Measurements from ENCODE around the gene SCAMP2. TPM values are rescaled to one million over a fixed set of nuclear protein-coding genes. Genes with fewer than 3 reads are reported as not detected.

Gene SCAMP2
- total RNA-seq, 2 donors from 2014 or later, result 62.1 to 84.5 TPM

- no peaks in the 10 kb centered on the region for H3K27me3 ChIP-seq (replicated peaks; ENCODE audit: insufficient read depth)
- H3K36me3 ChIP-seq, result peaks cover 19% of the 10 kb centered on the region
- H3K9me3 ChIP-seq, result no peaks in the 10 kb centered on the region
- TF ChIP-seq, protein P1, sequence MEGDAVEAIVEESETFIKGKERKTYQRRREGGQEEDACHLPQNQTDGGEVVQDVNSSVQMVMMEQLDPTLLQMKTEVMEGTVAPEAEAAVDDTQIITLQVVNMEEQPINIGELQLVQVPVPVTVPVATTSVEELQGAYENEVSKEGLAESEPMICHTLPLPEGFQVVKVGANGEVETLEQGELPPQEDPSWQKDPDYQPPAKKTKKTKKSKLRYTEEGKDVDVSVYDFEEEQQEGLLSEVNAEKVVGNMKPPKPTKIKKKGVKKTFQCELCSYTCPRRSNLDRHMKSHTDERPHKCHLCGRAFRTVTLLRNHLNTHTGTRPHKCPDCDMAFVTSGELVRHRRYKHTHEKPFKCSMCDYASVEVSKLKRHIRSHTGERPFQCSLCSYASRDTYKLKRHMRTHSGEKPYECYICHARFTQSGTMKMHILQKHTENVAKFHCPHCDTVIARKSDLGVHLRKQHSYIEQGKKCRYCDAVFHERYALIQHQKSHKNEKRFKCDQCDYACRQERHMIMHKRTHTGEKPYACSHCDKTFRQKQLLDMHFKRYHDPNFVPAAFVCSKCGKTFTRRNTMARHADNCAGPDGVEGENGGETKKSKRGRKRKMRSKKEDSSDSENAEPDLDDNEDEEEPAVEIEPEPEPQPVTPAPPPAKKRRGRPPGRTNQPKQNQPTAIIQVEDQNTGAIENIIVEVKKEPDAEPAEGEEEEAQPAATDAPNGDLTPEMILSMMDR (IDR thresholded peaks at IDR 0.05), result no peak
- DNase-seq (ENCODE audit: low spot score) (no peak), ATAC-seq (ENCODE audit: insufficient number of reproducible peaks, low FRiP score, low read depth) (no peak)
- peak overlapping the region in 1 of 2 donors; percentile 73 for H3K27ac ChIP-seq
- H3K4me1 ChIP-seq (ENCODE audit: control insufficient read depth in 1 of 2, low read depth in 2 of 2), result peaks cover 11 to 19% of the 10 kb centered on the region in 2 donors
- no peak overlapping the region for H3K4me3 ChIP-seq
Observed at GRCh38 chr15:74844319-74845207, 28.6 kb downstream of the SCAMP2 start.

- Histone ChIP-seq H3K27ac (peak overlapping the region; percentile 73 to 76), H3K4me1 (ENCODE audit: control insufficient read depth in 1 of 2, low read depth in 2 of 2) (peaks cover 11 to 19% of the 10 kb centered on the region in 2 donors), H3K4me3 (no peak overlapping the region), H3K27me3 (replicated peaks; ENCODE audit: insufficient read depth) (no peaks in the 10 kb centered on the region), H3K9me3 (no peaks in the 10 kb centered on the region), H3K36me3 (peaks cover 17% of the 10 kb centered on the region)
- TF ChIP-seq, protein P1 (IDR thresholded peaks at IDR 0.05), result no peak
- no peak for DNase-seq (ENCODE audit: low spot score)
- ATAC-seq (ENCODE audit: insufficient number of reproducible peaks, low FRiP score, low read depth), result no peak
Observed at GRCh38 chr15:74843891-74844299, 29.3 kb downstream of the SCAMP2 start.

- Histone ChIP-seq H3K9me3 (no peaks in the 10 kb centered on the region), H3K4me3 (peak overlapping the region; percentile 96), H3K4me1 (ENCODE audit: control insufficient read depth in 1 of 2, low read depth in 2 of 2) (peaks cover 11 to 19% of the 10 kb centered on the region in 2 donors), H3K27ac (peak overlapping the region; percentile 73 to 76), H3K27me3 (replicated peaks; ENCODE audit: insufficient read depth) (no peaks in the 10 kb centered on the region), H3K36me3 (peaks cover 13% of the 10 kb centered on the region)
- ATAC-seq (ENCODE audit: insufficient number of reproducible peaks, low FRiP score, low read depth) (no peak), DNase-seq (ENCODE audit: low spot score) (no peak)
- TF ChIP-seq, protein P1 (IDR thresholded peaks at IDR 0.05), result no peak
Observed at GRCh38 chr15:74843445-74843828, 29.7 kb downstream of the SCAMP2 start.

- Histone ChIP-seq H3K4me1 (ENCODE audit: control insufficient read depth in 1 of 2, low read depth in 2 of 2) (peaks cover 11 to 19% of the 10 kb centered on the region in 2 donors), H3K9me3 (no peaks in the 10 kb centered on the region), H3K27me3 (replicated peaks; ENCODE audit: insufficient read depth) (no peaks in the 10 kb centered on the region), H3K4me3 (peak within 1 kb of the TSS; percentile 96), H3K27ac (peak within 1 kb of the TSS; percentile 73 to 76), H3K36me3 (peaks cover 7% of the 10 kb centered on the region)
- ATAC-seq (ENCODE audit: insufficient number of reproducible peaks, low FRiP score, low read depth) (peak; percentile 86), DNase-seq (ENCODE audit: low spot score) (peak; percentile 58)
- TF ChIP-seq, protein P1 (IDR thresholded peaks at IDR 0.05), result peak; percentile 78
Observed at GRCh38 chr15:74842581-74843444, 30.4 kb downstream of the SCAMP2 start, which contains the start of gene ULK3. TSS of gene ULK3 (minus strand) at chr15:74843156. CDS start at chr15:74843105, 51 bp downstream.
